Measurements from ENCODE around the gene MXRA7. TPM values are rescaled to one million over a fixed set of nuclear protein-coding genes. Genes with fewer than 3 reads are reported as not detected.

MXRA7 gene
- total RNA-seq, 4 donors from 2014 or later: 44.5 to 67.8 (median 56.9) TPM

DNA sequence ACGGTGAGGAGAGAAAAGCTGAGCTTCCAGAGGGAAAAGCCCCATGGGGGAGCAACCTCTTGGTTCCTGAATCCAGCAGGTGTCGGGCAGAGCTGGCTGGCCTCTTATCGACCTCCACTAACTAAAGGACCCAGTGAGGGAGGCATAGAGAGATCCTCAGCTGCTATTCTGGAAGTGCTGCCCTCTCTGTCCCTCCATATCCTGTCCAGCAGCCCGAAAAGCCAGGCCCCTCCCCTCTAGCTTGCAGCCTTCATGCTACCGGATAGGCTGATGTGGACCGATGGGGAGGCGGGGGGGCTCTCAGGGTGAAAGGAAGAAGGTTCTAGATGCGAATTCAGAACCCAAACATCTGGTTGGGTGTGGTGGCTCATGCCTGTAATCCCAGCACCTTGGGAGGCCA lies 24.9 kb downstream of the MXRA7 start:
- H3K36me3 ChIP-seq: peaks cover 11% of the 10 kb centered on the region
- H3K4me3 ChIP-seq: no peak overlapping the region
- no peak overlapping the region for H3K27ac ChIP-seq
- no peaks in the 10 kb centered on the region for H3K27me3 ChIP-seq
- peaks cover 63% of the 10 kb centered on the region for H3K4me1 ChIP-seq
- WGBS: 86% methylated on average over 8 of the region's 8 CpGs
- TF ChIP-seq EP300 (IDR thresholded peaks at IDR 0.05): no peak
- TF ChIP-seq POLR2AphosphoS5 (IDR thresholded peaks at IDR 0.05): no peak
- TF ChIP-seq POLR2A (IDR thresholded peaks at IDR 0.05): no peak
- TF ChIP-seq, protein P1, sequence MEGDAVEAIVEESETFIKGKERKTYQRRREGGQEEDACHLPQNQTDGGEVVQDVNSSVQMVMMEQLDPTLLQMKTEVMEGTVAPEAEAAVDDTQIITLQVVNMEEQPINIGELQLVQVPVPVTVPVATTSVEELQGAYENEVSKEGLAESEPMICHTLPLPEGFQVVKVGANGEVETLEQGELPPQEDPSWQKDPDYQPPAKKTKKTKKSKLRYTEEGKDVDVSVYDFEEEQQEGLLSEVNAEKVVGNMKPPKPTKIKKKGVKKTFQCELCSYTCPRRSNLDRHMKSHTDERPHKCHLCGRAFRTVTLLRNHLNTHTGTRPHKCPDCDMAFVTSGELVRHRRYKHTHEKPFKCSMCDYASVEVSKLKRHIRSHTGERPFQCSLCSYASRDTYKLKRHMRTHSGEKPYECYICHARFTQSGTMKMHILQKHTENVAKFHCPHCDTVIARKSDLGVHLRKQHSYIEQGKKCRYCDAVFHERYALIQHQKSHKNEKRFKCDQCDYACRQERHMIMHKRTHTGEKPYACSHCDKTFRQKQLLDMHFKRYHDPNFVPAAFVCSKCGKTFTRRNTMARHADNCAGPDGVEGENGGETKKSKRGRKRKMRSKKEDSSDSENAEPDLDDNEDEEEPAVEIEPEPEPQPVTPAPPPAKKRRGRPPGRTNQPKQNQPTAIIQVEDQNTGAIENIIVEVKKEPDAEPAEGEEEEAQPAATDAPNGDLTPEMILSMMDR (IDR thresholded peaks at IDR 0.05): no peak
- DNase-seq (ENCODE audit: low spot score in 2 of 2): no peak
- no peaks in the 10 kb centered on the region for H3K9me3 ChIP-seq

DNA sequence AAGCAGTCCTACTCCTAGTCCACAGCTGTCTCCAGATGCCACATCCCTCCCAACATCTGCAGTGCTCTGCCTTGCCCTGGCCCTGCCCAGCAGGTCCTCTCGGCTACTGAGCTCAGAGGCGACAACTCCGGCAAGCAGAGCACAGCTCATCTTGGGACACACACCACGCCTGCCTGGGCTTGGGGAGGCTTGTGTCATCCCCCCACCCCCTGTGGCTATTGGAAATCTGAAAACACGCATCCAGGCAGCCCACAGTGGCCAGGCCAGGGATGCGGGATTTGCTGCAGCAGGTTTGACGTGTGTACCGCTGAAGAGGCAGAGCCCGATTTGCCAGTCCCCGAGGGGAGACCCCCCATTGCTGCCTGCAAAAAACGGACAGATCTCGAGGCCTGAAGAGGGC lies 25.4 kb downstream of the MXRA7 start:
- TF ChIP-seq, protein P1 (IDR thresholded peaks at IDR 0.05): no peak
- TF ChIP-seq EP300 (IDR thresholded peaks at IDR 0.05): no peak
- no peak for TF ChIP-seq POLR2AphosphoS5 (IDR thresholded peaks at IDR 0.05)
- TF ChIP-seq POLR2A (IDR thresholded peaks at IDR 0.05): no peak
- no peaks in the 10 kb centered on the region for H3K9me3 ChIP-seq
- DNase-seq (ENCODE audit: low spot score in 2 of 2): no peak
- H3K4me1 ChIP-seq: peaks cover 63% of the 10 kb centered on the region
- no peak overlapping the region for H3K27ac ChIP-seq
- 74% methylated on average over 12 of the region's 12 CpGs for WGBS
- no peaks in the 10 kb centered on the region for H3K27me3 ChIP-seq
- H3K36me3 ChIP-seq: peaks cover 16% of the 10 kb centered on the region
- H3K4me3 ChIP-seq: no peak overlapping the region

DNA sequence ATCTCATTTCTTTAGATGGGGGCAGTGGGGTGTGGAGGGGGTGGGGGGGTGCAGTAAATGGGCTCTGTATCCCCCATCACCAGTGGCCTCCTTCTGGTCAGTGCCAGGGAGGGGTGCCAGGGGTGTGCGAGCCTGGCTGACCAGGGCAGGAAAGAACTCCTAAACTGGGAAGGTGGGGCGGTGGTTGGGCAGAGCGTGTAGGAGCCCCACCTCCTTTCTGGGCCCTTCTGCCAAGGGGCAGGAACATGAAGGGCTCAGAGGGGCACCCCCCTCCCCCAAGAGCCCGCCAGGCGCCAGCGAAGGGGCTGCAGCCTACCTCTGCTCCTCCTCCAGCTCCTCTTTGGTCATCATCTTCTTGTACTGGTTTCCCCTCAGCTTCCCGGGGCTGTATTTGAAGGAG lies 26.0 kb downstream of the MXRA7 start:
- no peak overlapping the region for H3K27ac ChIP-seq
- H3K27me3 ChIP-seq: no peaks in the 10 kb centered on the region
- no peak overlapping the region for H3K4me3 ChIP-seq
- no peaks in the 10 kb centered on the region for H3K9me3 ChIP-seq
- peaks cover 18% of the 10 kb centered on the region for H3K36me3 ChIP-seq
- DNase-seq (ENCODE audit: low spot score in 2 of 2): no peak
- 84% methylated on average over 6 of the region's 7 CpGs for WGBS
- H3K4me1 ChIP-seq: peaks cover 63% of the 10 kb centered on the region
- TF ChIP-seq, protein P1 (IDR thresholded peaks at IDR 0.05): no peak
- TF ChIP-seq POLR2A (IDR thresholded peaks at IDR 0.05) (no peak), EP300 (IDR thresholded peaks at IDR 0.05) (no peak), POLR2AphosphoS5 (IDR thresholded peaks at IDR 0.05) (no peak)

DNA sequence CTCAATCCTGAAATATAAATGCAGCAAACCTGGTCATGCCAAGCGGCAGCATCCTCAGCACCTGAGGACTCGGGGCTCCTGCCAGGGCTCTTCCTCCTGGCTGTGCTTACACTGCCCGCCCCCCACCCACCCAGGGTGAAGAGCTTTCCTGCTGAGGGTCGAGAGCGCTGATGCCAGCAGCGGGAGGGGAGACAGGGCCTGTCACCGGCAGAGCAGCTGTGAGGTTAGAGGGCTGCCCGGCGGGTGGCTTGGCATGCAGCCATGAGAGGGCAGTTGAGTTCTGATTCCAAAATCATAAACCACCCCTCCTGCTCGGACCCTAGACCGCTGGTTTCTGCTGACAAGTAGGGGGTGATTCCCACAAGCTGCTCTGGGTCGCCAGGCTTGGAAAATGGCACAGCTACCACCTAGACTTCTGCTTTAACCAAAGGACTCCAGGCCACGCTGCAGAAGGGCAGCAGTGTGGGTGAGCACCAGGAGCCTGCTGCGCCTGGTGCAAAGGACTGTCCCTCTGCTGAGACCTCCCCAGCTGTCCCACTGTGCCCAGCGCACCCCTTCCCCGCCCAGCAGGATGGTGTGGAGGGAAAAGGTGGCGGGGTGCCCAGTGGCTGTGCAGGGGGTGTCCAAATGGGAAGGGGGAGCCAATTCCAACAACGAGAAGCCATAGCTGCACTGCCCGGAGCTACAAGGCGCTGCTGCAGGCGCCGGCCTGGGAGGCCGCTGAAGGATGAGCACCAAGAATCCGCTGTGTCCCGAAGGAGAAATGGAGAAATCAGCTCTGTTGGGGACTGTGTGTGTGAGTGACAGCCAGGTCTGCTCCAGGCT lies 26.6 kb downstream of the MXRA7 start:
- Histone ChIP-seq H3K4me1 (peaks cover 57% of the 10 kb centered on the region), H3K27ac (no peak overlapping the region)

More for the DNA sequence above, 26.6 kb downstream of the MXRA7 start:
- H3K27me3 ChIP-seq: no peaks in the 10 kb centered on the region
- no peak overlapping the region for H3K4me3 ChIP-seq
- H3K9me3 ChIP-seq: no peaks in the 10 kb centered on the region
- no peak for DNase-seq (ENCODE audit: low spot score in 2 of 2)
- H3K36me3 ChIP-seq: peaks cover 18% of the 10 kb centered on the region
- TF ChIP-seq POLR2AphosphoS5 (IDR thresholded peaks at IDR 0.05) (no peak), EP300 (IDR thresholded peaks at IDR 0.05) (no peak), POLR2A (IDR thresholded peaks at IDR 0.05) (no peak)
- TF ChIP-seq, protein P1 (IDR thresholded peaks at IDR 0.05): no peak
- 84% methylated on average over 21 of the region's 25 CpGs for WGBS
